ENCODE data around the gene TDRD3.

- TF ChIP-seq EZH2phosphoT487 (IDR thresholded peaks at IDR 0.05; ENCODE audit: borderline replicate concordance, low read length) (no peak), CTCF (conservative IDR thresholded peaks at IDR 0.05; ENCODE audit: low read depth, low read length) (no peak), EZH2 (IDR thresholded peaks at IDR 0.05; ENCODE audit: low read length, unreplicated experiment) (no peak)
Observed at GRCh38 chr13:60575142-60575541, 178.1 kb downstream of the TDRD3 start.
